ENCODE measurements around the gene GATAD2A.

GATAD2A gene

GRCh38 chr19:19549804-19550464, 144.5 kb downstream of the GATAD2A start:
- no peak for DNase-seq

- DNase-seq = no peak
Observed at GRCh38 chr19:19550485-19550929, 145.0 kb downstream of the GATAD2A start.

- DNase-seq = no peak
Observed at GRCh38 chr19:19550972-19551852, 145.7 kb downstream of the GATAD2A start.

- no peak for DNase-seq
Observed at GRCh38 chr19:19551853-19552192, 146.3 kb downstream of the GATAD2A start.

DNA sequence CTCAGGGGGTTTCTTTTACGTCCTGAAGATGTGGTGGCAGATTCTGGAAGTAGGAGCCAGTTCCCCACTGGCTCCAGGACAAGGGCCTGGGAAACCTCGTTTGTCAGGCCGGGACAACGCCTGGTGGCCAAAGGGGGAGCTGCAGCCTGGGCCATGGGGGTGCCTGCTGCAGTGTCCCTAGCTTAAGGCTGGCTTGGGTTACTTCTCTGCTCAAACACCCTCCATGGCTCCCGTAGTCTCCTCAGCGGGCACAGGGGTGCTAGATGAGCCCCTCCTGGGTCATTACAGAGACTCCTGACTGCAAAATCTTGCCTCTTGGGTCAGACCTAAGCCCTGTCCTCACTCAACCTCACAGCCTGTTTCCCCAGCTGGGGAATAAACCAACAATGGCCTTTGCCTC, 147.3 kb downstream of the GATAD2A start:
- DNase-seq = no peak

- DNase-seq = no peak
Observed at GRCh38 chr19:19553670-19554069, 148.2 kb downstream of the GATAD2A start.

DNA sequence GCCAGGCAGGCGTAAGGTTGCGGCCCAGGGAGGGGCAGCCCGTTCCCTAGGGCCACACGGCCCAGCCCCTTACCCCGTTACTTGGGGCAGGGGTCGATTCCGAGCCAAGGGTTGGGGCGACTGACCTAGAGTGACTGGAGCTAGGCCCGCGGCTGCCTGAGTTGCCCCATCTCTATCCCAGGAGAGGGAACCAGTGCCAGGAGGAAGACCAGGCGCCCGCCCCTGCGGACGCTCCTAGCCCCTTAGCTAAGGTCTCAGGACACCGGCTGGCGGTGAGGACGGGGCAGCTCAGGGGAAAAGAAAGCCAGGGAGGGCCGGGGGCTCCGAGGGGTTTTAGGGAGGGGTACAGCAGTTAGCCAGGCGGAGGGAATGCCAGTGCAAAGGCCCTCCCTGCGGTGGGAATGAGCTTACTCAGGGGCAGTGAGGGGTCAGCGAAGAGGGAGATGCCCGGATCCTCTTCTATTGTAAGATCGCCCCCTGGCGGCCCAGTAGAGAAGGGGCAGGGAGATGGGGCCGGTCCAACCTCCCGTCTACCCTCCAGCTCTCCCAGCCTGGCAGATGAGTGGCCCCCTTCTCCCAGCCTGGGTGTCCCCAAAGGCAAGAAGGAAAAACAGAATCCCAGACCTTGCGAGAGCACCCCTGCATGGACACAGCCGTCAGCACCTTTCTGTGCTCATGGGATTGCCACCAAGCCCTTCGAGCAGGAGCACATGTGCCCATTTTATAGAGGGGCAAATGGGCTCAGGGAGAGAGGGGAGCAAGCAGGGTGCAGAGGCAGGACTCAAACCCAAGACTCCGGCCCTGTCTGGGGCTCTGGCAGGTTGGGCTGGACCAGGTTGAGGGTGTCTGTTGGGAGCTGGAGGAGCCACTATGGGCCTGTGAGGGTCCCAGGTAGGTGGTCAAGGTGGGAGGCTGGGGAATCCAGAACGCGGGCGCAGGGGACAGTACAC, 148.9 kb downstream of the GATAD2A start:
- no peak for DNase-seq

- DNase-seq = no peak
Observed at GRCh38 chr19:19558055-19558454, 152.6 kb downstream of the GATAD2A start.
